HG02938 (cell line): ENCODE data around the gene CHST7.
A peak's percentile ranks its signal among the peaks of the same experiment; 100 is the strongest.

Source experiments
- ATAC-seq: cut with Tn5 transposase; IDR thresholded peaks from one replicate; pipeline ENCODE4 v1.9.1; 2021; ENCODE audit warnings: mild to moderate bottlenecking, moderate library complexity; ENCODE audit not compliant: unreplicated experiment

CHST7 gene

DNA sequence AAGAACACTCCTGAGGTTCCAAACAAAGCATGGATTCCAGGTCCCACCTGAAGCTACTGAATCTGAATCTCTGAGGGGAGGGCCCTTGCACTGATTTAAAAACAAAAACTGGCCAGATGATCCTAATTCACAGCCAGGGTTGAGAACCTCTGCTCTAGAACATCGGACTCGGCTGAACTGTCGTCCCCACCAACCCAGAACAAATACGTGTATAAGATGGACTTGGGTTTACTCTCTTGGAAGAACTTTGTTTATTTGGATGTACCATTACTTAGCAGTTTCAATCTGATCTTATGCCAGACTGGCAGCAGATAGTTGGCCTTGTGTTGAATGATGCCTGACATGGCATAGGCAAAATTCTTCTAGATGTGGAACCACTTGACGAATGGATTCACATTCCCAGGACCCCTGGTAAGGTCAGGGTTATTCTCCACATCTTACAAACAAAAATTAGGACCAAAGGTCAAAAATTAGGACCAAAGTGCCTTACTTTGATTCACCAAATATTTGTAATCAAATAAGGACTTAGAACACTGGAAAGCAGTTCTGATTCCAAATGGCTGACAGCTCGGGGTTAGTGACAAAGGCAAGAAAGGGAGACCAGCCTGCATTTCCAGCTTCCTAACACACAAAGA lies 29.0 kb downstream of the CHST7 start:
- no peak for ATAC-seq

DNA sequence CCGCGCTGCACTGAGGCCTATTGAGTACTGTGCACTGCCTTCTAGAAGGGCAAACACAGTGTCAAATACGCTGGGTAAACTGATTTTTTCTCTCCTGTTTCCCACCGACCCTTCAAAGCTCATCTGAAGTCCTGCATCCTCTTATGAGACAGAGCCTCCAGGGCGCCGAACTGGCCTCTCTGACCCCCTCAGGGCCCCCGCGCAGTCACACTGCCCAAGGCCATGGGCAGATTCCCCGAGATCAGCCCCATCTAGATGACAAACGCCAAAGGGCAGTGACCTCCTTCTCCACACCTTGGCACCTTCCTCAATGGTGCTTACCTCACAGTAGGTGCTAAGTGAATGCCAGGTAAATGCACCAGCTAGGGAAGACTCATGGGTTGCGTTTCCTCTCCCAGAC lies 34.4 kb downstream of the CHST7 start:
- no peak for ATAC-seq

DNA sequence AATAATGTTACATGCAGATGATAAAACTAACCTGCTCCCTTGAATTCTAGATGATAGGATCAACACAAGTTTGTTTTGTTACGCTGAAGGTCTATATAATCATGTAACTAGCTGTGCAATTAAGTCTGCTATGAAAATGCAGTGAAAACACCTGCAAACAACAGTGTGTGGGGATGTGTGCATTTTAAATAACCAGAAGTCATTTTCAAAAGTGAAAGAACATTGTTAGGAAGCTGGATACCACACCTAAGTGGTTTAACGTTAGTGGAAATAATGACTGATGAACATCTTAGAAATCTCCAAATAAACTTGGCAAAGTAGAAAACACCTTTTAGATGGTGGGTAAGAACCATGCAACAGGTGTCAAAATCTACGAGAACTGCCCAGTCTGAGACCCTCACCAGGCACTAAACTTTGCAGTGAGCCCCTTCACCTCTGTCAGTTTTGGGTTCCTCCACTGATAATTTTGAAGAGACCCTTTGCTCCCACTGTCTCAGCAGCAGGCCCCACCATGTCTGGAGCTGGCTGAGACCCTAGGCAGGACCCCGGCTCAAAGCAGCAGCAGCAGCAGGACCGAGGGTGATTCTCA lies 36.6 kb downstream of the CHST7 start:
- no peak for ATAC-seq

DNA sequence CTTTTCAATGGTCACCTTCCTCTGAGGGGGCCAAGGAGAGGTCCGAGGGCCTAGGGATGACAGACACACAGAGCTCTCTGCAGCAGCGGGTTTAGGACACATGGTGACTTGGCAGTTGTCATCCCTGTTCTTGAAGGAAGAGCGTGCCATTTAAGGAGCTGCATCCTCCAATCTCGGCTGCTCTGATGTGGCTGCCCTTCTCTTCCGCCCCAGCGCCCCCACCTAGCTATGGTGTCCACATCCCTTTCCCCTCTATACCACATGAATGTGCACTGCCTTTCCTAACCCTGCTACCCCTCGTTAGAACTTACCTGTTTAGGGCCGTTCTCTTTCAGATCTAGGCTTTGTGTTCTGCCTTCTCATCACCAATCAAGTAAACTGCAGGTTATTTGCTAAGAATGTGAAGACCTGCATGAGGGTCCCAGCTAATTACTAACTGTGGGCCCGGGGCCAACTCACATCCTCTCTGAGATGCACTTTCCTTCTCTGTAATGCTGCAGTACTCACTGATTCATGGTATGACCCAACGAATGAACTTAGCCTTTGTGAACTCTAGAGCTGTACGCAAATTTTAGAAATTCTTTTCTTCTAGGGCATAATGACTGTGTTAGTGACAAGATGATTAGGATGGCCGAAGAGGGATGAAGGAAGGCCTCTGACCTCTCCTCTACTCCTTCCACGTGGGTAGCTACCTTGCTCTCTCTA lies 38.2 kb downstream of the CHST7 start:
- no peak for ATAC-seq

DNA sequence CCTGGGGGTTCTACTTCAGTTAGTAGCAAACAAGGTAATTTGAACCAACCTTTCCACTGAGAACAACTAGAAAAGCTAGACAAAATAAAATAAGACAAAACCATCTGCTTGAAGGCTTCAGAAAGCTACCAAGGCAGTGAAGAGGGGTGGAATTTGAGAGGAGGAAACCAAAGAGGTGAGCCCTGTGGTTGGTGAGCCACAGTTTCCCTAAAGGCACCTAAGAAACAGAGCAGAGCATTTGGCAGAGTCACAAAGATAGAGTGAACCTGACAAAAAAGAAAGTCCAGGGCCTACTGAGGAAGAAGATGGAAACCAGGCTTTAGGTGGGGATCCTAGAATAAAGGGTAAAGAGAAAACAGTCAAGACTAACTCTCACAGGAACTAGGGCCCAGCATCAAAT lies 44.3 kb downstream of the CHST7 start:
- ATAC-seq = no peak

DNA sequence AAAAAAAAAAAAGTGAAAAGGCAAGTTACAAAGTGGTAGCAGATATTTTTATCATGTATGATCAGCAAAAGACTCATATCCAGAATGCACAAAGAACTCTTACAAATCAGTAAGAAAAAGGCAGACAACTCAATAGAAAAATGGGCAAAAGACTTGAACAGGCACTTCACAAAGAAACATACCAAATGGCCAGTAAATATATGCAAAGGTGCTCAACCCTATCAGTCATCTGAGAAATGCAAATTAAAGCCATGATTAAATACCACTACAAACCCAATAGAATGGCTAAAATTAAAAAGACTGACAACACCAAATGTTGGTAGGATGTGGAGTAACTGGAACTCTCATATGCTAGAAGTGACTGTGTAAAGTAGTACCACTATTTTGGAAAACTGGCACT lies 45.4 kb downstream of the CHST7 start:
- no peak for ATAC-seq

DNA sequence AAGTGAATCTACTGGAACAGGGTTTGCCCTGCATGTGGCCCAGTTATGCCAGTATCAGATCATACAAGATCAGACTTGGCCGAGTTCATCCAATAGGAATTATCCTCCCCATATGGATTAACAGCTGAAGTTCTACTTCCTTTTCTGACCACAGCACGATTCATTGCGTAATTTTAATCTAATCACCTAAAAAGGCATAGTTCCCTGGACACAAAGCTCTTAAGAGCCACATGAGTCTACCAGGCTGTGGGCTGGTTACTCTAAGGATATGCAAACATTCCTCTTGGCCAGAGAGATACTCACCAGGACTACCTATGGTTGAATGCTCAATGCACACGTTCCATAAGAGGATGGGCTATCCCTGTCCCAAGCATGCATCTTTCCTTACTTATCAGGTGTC lies 46.9 kb downstream of the CHST7 start:
- no peak for ATAC-seq

DNA sequence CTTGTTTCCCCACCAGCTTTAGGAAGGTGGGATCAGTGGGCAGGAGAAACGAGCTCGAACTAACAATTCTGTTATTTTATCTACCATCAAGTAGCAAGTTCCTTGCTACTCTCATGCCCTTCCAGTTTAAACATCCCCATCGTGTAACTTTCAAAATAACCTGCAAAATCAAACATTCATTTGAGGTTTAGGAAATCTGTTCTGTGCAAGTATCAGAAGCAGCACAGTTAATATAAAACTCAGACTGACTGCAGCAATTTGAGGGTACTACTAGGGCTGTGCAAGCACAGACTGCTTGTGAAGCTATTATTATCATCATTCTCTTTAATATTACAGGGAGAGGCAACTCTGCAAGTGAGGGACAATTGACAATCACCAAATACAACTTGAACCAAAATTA lies 48.0 kb downstream of the CHST7 start:
- ATAC-seq = no peak

DNA sequence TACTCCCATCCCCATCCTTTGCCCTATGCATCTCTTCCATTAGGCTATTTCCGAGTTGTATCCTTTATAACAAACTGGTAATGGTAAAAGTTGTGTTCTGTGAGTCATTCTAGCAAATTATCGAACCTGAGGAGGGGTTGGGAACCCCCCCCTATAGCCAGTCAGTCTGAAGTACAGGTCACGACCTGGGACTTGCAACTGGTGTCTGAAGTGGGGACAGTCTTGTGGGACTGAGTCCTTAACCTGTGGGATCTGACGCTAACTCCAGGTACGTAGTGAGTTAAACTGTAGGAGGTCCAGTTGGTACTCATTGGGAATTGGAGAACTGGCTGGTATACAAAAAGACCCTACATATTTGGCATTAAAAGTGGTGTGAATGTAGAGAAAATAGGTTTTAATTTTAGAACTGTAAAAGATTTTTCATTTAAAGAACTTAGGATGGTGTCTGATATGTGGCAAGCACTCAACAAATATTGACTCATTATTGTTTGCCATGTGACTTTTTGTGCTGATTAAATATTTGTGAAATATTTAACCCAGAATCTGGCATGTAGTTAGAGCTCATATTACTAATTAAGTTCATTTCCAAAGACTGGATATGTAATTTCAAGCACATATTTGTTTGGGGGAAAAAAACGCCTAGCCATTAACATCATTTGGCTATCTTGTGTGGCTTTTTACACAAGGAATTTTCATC lies 50.7 kb downstream of the CHST7 start:
- no peak for ATAC-seq

DNA sequence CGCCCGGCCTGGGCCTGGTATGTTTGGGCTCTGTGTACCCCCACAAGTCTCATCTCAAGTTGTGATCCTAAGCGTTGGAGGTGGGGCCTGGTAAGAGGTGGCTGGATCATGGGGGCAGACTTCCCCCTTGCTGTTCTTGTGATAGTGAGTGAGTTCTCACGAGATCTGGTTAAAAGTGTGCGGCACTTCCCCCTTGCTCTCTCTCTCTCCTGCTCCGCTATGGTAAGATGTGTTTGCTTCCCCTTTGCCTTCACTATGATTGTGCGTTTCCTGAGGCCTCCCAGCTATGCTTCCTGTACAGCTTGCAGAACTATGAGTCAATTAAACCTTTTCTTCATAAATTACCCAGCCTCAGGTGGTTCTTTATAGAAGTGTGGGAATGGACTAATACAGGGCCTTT lies 53.0 kb downstream of the CHST7 start:
- no peak for ATAC-seq

DNA sequence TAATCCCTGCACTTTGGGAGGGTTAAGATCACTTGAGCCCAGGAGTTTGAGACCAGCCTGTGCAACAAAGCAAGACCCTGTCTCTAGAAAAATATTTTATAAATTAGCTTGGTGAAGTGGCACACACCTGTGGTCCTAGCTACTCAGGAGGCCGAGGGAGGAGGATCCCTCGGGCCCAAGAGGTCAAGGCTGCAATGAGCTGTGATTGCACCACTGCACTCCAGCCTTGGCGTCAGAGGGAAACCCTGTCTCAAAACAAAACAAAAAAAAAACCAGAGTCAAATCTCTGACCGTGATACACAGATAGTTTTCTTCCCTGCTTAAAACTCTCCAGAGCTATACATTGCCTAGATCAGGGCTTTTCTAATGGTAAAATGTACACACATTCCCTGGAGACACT lies 53.5 kb downstream of the CHST7 start:
- ATAC-seq = no peak

DNA sequence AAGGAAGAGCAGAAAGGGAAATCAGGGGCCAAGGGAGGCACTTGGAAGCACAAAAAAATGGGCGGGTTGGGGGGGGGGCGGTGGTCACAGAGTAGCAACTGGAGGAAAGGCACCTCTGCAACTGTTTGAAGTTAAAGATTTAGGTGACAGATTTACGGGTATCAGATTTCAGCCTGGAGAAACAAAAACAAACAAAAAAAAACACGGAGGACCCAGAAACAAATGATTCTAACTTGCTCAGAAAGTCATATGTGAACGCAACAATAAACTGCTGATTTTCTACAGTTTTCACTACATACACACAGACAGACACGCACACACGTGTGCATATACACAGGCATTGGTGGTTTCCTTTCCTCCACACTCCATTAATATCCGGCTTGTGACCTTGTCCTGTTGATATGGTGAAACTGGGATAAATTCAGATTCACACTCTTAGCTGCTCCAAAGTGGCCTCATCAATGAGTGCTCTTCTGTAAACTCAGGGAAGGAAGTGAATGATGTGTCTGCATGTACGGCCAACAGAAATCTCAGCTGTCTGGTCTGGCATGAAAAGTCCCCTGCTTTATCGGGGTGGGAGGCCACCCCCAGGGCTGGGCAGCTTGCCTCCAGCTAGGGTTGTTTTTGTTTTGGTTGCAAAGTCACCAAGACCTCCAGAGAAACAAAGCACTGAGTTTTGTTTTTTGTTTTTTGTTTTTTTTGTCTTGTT lies 54.3 kb downstream of the CHST7 start:
- no peak for ATAC-seq

DNA sequence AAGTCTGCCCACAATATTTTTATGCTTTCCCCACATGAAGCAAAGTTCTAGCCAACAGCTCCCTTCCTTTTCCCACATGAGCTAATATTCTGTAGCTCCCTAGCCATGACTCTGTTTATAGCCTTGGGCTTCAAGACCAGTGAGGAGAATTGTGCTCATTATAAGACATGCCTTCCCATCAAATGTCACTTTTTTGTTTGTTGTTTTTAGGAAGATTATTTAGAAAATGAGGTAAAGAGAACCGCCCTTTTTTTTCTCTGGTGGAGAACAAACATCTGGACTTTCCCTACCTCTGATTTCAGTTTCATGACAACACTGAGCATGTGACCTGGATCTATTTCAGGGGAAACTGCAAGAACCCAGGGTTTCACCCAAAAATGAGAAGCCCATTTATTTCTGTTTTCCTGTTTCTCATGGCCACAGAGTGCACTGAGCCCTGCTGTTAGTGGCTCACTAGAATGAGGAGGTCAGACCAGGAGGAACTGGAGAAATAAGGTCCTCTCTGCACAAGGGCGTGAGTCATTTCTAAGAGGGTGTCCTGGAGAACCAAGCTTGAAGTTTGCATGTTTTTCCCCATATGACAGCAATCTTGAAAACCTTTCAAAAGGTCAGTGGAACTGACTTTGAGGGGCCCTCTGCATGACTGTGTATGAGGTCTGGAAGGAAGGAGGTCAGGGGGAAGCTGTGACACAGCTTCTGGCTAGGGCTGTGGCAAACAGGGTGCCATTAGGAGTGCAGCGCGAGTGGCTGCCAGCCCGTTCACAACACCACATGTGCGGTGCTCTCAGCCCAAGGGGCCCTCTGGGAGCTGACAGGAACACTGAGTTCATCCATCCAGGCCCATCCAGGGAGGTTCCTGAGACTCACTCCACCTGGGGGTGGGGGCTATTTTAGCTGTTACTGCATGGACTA lies 55.2 kb downstream of the CHST7 start:
- peak; percentile 91 for ATAC-seq

DNA sequence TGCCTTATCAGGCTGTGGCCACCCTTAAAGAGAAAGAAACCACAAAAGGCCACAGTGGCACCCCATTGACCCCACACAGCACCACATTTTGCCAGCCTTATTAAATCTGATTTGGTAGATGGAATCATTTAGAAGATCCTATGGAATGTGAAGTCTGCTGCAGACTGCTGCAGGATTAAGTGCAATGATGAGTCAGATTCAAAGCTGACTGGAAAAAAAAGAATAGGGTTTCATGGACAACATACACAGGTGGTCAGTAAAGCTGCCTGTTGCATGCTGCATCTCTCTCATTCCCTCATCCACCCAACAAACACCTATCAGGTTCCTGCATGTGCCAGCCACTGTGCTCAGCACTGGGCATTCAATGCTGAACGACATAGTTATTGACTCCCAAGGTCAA lies 56.6 kb downstream of the CHST7 start:
- no peak for ATAC-seq

DNA sequence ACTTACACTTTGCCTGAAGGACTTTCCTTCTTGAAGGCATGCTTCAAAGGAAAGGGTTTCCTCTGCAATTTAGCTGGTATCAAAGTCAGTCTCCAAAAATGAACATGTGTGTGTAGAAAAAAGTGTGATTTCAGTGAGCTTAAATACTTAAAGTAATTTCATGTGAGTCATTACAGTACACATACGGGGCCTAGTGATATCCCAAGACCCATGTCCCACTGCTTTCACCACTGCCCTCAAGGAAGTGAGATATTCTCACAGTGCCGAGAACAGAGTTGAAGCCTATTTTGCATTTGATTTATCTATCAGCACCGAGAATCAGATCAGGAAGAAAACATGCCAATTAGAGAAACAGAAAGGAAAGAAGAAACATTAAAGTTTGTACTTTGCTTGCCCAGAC lies 61.0 kb downstream of the CHST7 start:
- ATAC-seq = peak; percentile 67

DNA sequence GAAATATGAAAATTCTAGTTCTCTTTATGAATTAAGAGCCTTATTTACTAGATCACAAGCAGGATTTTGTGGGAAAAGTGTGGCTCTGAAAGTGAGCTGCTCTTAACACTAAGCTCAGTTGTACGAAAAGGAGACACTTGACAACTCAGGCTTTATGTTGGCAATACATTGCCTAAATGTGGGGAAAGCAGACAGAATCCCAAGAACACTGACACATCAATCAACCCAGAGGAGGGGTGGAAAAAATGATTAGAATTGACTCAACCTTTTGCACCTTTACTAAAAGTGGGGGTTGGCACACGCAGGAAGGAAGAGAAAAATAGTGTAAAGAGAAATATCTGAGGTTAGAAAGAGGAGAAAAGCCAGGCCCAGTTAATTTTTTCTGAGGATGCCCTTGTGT lies 61.6 kb downstream of the CHST7 start:
- no peak for ATAC-seq

DNA sequence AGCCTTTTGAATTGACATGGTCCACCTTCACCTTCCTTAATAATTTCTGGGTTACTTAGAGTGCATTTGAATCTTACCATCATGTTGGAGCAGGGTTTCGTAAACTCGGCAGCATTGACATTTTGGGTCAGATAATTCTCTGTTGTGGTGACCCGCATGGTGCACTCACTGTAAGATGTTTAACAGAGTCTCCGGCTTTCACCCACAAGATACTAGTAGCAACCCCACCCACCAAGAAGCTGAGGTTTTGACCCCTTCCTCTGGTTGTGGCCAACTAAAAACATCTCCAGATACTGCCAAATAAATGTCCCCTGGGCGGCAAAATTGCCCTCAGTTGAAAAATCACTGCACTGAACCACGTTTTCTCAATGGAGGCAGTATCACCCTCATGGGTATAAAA lies 62.7 kb downstream of the CHST7 start:
- no peak for ATAC-seq

DNA sequence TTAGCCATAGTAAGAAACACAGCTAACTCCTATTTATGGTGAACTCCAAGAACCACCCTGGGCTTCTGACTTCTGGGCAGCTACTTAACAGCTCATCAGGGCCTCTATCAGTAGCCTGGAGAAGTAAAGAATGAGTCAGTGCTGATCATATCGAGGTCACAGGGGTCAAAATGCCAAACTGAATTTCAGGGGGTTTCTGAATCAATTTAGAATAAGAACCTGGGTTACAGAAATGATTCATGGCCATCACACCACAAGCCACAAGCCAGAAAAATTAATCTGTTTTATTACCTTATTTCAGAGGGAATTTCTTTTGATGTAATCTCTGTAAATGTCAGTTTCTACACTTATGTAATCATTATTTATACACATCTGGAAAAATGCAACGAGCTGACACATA lies 64.4 kb downstream of the CHST7 start:
- no peak for ATAC-seq

DNA sequence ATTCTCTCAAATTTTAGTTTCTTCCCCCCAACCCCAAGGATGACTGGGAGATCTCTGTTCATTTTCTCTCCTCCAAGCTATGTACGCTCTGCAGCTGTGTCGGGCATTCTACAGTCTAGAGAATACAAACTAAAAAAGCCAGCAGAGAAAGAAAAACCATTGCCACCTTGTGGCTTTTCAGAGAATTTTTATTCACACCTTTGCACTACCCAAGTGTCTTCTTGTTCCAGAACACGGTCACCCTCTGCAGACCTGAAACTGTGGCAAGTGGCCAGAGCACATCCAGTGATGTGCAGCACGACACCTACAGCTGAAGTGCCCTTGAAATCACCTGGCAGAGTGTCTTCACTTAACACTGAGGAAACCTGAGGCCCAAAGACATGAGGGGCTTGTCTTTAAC lies 68.6 kb downstream of the CHST7 start:
- ATAC-seq = no peak

DNA sequence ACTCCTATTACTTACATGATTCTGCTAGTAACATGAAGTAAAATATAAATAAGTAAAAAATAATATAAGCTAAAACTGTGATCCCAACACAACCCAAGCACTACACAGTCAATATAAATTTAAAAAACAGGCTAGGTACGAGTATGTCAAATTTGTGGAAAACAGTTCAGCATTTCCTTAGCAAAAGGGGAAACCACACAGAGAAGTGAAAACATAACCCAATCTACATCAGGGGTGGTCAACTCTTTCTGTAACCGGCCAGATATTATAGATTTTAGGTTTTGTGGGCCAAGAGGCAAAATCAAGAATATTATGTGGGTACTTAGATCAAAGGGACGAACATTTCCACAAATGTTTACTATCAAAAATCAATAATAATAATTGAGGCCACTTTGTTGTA lies 70.1 kb downstream of the CHST7 start:
- no peak for ATAC-seq
